ENCODE data around the gene FRMPD2. TPM values are rescaled to one million over a fixed set of nuclear protein-coding genes. Genes with fewer than 3 reads are reported as not detected.
"Not testable (repeated sequence)": the region's sequence is repeated elsewhere in the genome, so short reads cannot be mapped to it uniquely, and the experiment has no call there.

FRMPD2 gene
- total RNA-seq, 2 experiments from 2014 or later = not detected

DNA sequence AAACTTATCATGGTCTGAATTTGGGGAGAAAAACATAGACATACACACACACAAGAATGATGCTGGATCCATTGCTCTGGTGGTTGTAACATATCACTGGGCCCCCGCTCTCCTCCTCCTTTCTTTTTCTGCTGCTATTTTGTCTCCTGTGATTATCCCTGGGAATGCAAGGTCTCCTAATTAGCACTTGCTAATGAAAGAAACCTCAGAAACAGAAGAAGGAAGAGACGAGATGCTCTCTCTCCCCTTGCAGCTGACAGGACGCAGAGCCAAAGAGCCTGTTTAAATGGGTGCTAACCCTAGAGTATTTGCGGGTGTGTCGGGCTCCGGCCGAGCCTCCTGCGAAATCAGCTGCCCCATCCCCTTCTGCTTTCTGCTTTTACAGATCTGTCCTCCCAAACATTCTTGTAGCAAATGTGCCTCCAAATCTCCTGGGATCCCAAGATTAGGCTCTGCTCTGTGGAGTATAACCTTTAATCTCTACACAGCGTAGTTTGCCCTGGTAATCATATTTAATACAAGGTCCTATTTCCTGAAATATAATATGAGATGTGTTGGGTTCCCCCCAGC is 81.5 kb downstream of the FRMPD2 start:
- Mint-ChIP-seq H3K36me3 (ENCODE audit: low read depth) (no peaks in the 10 kb centered on the region), H3K4me1 (ENCODE audit: low read depth) (no peaks in the 10 kb centered on the region), H3K27ac (no peak overlapping the region), H3K9me3 (no peaks in the 10 kb centered on the region), H3K27me3 (no peaks in the 10 kb centered on the region), H3K4me3 (no peak overlapping the region)
- POLR2A ChIA-PET = no interaction called here
- intact Hi-C loops (cut with DNase I, micrococcal nuclease) = no loop called here
- Histone ChIP-seq H3K9me3 (ENCODE audit: control insufficient read depth in 1 of 2, insufficient read depth in 1 of 2, low read length in 2 of 2) (no peaks in the 10 kb centered on the region), H3K4me1 (ENCODE audit: insufficient read depth, low read length) (no peaks in the 10 kb centered on the region), H3K36me3 (ENCODE audit: insufficient read depth, low read length) (no peaks in the 10 kb centered on the region), H3K27ac (ENCODE audit: low read depth in 1 of 2, low read length in 2 of 2) (no peak overlapping the region), H3K4me3 (ENCODE audit: low read length) (no peak overlapping the region), H3K27me3 (ENCODE audit: control insufficient read depth in 1 of 2, insufficient read depth in 2 of 2, low read length in 2 of 2) (peaks cover 0 to 2% of the 10 kb centered on the region in 2 experiments)
- DNase-seq (no peak), ATAC-seq (ENCODE audit: poor library complexity) (no peak)
- TF ChIP-seq, protein P1, sequence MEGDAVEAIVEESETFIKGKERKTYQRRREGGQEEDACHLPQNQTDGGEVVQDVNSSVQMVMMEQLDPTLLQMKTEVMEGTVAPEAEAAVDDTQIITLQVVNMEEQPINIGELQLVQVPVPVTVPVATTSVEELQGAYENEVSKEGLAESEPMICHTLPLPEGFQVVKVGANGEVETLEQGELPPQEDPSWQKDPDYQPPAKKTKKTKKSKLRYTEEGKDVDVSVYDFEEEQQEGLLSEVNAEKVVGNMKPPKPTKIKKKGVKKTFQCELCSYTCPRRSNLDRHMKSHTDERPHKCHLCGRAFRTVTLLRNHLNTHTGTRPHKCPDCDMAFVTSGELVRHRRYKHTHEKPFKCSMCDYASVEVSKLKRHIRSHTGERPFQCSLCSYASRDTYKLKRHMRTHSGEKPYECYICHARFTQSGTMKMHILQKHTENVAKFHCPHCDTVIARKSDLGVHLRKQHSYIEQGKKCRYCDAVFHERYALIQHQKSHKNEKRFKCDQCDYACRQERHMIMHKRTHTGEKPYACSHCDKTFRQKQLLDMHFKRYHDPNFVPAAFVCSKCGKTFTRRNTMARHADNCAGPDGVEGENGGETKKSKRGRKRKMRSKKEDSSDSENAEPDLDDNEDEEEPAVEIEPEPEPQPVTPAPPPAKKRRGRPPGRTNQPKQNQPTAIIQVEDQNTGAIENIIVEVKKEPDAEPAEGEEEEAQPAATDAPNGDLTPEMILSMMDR (IDR thresholded peaks at IDR 0.05) = no peak
- CTCF ChIA-PET = no interaction called here

DNA sequence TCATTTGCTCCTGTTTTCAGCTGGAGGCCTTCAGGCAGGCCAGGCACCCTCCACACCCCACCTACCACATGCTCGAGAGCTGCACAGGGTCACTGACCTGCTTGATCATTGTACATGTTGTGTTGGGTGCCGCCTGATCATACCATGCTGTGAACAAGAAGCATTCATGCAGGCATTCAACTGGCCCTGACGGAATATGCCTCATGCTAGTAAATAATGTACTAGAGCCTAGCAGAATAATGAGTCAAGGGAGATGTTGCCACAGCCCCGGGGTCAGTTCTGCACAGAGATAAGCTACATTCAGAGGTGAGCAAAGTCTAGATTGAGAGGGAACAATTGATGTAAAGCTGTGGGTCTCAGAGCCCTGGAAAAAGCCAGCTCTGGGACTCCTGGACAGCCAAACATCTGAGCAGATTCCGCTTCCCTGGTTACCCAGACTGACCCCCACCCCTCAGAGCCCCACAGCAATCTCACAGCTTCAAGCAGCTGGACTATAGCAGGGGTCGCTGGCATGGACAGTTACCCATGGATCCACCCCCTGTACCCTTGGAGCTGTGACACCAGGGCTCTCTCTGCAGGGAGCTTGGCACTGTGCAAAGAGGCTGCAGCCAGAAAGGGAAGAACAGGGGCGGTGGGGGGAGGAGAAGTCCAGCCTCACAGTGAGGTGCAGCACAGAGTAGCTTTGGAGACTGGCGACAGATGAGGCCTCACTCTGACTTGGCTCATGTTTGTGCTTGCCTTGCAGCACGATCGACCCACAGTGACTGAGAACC is 86.6 kb downstream of the FRMPD2 start:
- H3K27ac ChIP-seq (ENCODE audit: low read depth in 1 of 2, low read length in 2 of 2) = no peak overlapping the region
- Mint-ChIP-seq H3K4me3 (no peak overlapping the region), H3K27me3 (no peaks in the 10 kb centered on the region), H3K9me3 (no peaks in the 10 kb centered on the region), H3K27ac (no peak overlapping the region), H3K4me1 (ENCODE audit: low read depth) (no peaks in the 10 kb centered on the region), H3K36me3 (ENCODE audit: low read depth) (no peaks in the 10 kb centered on the region)
- H3K27me3 ChIP-seq (ENCODE audit: control insufficient read depth in 1 of 2, insufficient read depth in 2 of 2, low read length in 2 of 2) = peaks cover 0 to 2% of the 10 kb centered on the region in 2 experiments
- no peak for DNase-seq
- no peaks in the 10 kb centered on the region for H3K9me3 ChIP-seq (ENCODE audit: control insufficient read depth in 1 of 2, insufficient read depth in 1 of 2, low read length in 2 of 2)
- intact Hi-C loops (cut with DNase I, micrococcal nuclease) = no loop called here
- ChIA-PET CTCF (no interaction called here), POLR2A (no interaction called here)
- H3K36me3 ChIP-seq (ENCODE audit: insufficient read depth, low read length) = no peaks in the 10 kb centered on the region
- TF ChIP-seq, protein P1 (IDR thresholded peaks at IDR 0.05) = no peak
- ATAC-seq (ENCODE audit: poor library complexity) = no peak
- H3K4me1 ChIP-seq (ENCODE audit: insufficient read depth, low read length) = no peaks in the 10 kb centered on the region
- no peak overlapping the region for H3K4me3 ChIP-seq (ENCODE audit: low read length)

DNA sequence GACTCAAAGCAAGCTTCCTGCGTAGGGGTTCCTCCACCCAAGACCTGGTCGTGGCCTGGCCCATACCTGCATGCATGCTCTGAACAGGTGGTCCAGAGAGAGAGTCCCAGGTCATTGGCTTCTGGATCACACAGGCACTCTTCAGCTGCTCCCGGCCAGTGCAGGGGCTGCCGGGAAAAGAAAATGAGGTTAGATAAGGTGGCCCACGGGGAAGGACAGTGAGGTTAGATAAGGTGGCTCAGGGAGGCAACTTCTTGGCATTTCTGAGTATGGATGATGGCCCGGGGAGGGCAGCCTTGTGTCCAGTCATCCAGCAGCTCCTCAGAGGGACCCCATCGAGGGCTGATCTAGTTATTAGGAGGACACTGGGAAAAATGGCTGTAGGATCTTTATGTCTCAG is 87.4 kb downstream of the FRMPD2 start:
- H3K36me3 ChIP-seq (ENCODE audit: insufficient read depth, low read length) = no peaks in the 10 kb centered on the region
- Mint-ChIP-seq H3K4me1 (ENCODE audit: low read depth) (no peaks in the 10 kb centered on the region), H3K27ac (no peak overlapping the region), H3K27me3 (no peaks in the 10 kb centered on the region), H3K9me3 (no peaks in the 10 kb centered on the region), H3K4me3 (no peak overlapping the region), H3K36me3 (ENCODE audit: low read depth) (no peaks in the 10 kb centered on the region)
- no peak overlapping the region for H3K4me3 ChIP-seq (ENCODE audit: low read length)
- H3K27ac ChIP-seq (ENCODE audit: low read depth in 1 of 2, low read length in 2 of 2) = no peak overlapping the region
- ChIA-PET POLR2A (no interaction called here), CTCF (no interaction called here)
- H3K27me3 ChIP-seq (ENCODE audit: control insufficient read depth in 1 of 2, insufficient read depth in 2 of 2, low read length in 2 of 2) = peaks cover 0 to 2% of the 10 kb centered on the region in 2 experiments
- no peak for ATAC-seq (ENCODE audit: poor library complexity)
- no peaks in the 10 kb centered on the region for H3K9me3 ChIP-seq (ENCODE audit: control insufficient read depth in 1 of 2, insufficient read depth in 1 of 2, low read length in 2 of 2)
- H3K4me1 ChIP-seq (ENCODE audit: insufficient read depth, low read length) = no peaks in the 10 kb centered on the region
- TF ChIP-seq, protein P1 (IDR thresholded peaks at IDR 0.05) = no peak
- no peak for DNase-seq
- intact Hi-C loops (cut with DNase I, micrococcal nuclease) = no loop called here

DNA sequence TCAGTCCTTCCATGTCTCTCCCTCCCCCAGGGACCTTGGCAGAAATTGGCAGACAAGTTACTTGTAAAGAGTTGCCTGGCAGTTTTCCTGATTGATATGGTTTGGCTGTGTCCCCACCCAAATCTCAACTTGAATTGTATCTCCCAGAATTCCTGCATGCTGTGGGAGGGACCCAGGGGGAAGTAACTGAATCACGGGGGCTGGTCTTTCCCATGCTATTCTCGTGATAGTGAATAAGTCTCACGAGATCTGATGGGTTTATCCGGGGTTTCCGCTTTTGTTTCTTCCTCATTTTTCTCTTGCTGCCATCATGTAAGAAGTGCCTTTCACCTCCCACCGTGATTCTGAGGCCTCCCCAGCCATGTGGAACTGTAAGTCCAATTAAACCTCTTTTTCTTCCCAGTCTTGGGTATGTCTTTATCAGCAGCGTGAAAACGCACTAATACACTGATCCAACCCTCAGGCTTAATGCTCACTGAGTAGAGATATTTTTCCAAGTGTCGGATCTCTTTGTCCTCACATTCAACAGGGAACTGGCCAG is 88.2 kb downstream of the FRMPD2 start:
- DNase-seq; H3K36me3 ChIP-seq (ENCODE audit: insufficient read depth, low read length); H3K27me3 Mint-ChIP-seq; H3K4me1 Mint-ChIP-seq (ENCODE audit: low read depth); H3K4me3 Mint-ChIP-seq; H3K9me3 ChIP-seq (ENCODE audit: control insufficient read depth in 1 of 2, insufficient read depth in 1 of 2, low read length in 2 of 2); H3K27me3 ChIP-seq (ENCODE audit: control insufficient read depth in 1 of 2, insufficient read depth in 2 of 2, low read length in 2 of 2); H3K4me3 ChIP-seq (ENCODE audit: low read length); intact Hi-C loops (cut with DNase I, micrococcal nuclease); POLR2A ChIA-PET; H3K9me3 Mint-ChIP-seq; H3K36me3 Mint-ChIP-seq (ENCODE audit: low read depth); H3K4me1 ChIP-seq (ENCODE audit: insufficient read depth, low read length); H3K27ac ChIP-seq (ENCODE audit: low read depth in 1 of 2, low read length in 2 of 2); ATAC-seq (ENCODE audit: poor library complexity); CTCF ChIA-PET; H3K27ac Mint-ChIP-seq: not testable (repeated sequence)

Data from CD4-positive, alpha-beta T cell (primary cell).